Coronary artery (tissue), 2 donors: Measurements from ENCODE around the gene NOX3.

Source experiments
- DNase-seq: peaks from one replicate; pipeline ENCODE4 v3.0.0-alpha.2; 2017; ENCODE audit warnings: low spot score
- H3K27ac ChIP-seq, 2 donors: fragments of 200-600 bp; sonication (generic); one replicate each; pipeline ENCODE4 v1.5.1; 2016 to 2019
- H3K4me3 ChIP-seq: fragments of 200-600 bp; sonication (generic); 2 replicates; pipeline ENCODE4 v1.5.1; 2016; ENCODE audit warnings: mild to moderate bottlenecking, moderate library complexity
- TF ChIP-seq, protein P1 (sequence below): fragments of 200-600 bp; sonication (generic); IDR thresholded peaks from one replicate; pipeline ENCODE4 v1.5.1; 2019; ENCODE audit warnings: antibody characterized with exemption

Gene NOX3

DNA sequence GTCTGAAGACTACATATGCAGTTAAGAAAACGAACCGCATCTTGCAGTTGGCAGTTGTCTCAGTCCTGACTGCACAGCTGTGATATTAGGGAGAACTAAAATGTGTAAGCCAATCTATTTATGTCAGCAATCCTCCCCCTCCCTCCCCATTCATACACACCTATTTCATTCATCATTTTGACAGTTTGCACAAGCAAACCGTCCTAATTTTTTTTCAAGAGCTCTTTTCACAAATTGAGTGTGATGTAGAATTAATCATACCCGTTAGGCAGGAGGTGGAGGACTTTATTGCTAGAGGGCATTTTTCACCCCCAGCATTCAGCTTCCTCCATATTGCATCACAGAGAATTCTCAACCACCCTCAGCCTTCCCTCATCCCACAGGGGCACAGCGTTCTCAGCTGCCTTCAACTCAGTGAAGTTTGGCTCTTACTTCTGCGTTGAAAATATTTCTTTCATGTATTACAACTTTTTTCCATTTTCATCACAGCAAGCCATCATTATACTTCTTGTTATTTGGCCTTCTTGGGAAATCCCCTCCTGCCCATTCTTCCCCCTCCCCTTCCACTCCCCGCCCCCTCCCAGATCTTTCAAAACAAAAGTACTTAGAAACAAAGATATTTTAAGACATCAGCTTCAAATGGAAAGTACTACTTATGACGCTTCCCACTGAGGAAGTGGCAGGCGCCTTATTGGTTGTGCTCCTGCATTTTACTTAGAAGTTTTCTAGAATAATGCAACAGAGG, 37.5 kb downstream of the NOX3 start:
- Histone ChIP-seq H3K27ac (peak overlapping the region; percentile 42 to 60), H3K4me3 (peak overlapping the region; percentile 37)
- no peak for DNase-seq
- TF ChIP-seq, protein P1, sequence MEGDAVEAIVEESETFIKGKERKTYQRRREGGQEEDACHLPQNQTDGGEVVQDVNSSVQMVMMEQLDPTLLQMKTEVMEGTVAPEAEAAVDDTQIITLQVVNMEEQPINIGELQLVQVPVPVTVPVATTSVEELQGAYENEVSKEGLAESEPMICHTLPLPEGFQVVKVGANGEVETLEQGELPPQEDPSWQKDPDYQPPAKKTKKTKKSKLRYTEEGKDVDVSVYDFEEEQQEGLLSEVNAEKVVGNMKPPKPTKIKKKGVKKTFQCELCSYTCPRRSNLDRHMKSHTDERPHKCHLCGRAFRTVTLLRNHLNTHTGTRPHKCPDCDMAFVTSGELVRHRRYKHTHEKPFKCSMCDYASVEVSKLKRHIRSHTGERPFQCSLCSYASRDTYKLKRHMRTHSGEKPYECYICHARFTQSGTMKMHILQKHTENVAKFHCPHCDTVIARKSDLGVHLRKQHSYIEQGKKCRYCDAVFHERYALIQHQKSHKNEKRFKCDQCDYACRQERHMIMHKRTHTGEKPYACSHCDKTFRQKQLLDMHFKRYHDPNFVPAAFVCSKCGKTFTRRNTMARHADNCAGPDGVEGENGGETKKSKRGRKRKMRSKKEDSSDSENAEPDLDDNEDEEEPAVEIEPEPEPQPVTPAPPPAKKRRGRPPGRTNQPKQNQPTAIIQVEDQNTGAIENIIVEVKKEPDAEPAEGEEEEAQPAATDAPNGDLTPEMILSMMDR: no peak

- Histone ChIP-seq H3K4me3 (no peak overlapping the region), H3K27ac (no peak overlapping the region)
- DNase-seq: no peak
- TF ChIP-seq, protein P1: no peak
Observed at GRCh38 chr6:155417454-155417853, 38.2 kb downstream of the NOX3 start.

DNA sequence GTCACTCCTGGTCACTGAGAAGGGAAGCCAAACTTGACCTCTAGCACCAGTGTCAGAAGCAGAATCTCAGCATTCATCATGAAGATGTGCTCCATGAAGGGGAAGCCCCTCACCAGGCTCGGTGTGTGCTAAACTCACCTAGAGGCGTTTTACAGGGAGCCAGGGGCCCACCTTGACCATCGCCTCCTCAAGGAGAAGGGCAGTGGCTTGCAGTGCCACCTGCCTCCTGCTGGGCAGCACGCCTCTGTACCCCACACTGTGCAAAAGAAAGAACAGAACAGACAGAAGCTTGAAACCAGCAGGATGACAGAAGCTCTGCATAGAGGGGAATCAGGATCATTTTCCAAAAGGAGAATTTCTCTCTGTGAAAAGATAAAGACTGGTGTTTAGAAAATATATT, 39.7 kb downstream of the NOX3 start:
- H3K4me3 ChIP-seq: no peak overlapping the region
- DNase-seq: no peak
- TF ChIP-seq, protein P1: no peak
- H3K27ac ChIP-seq: no peak overlapping the region

DNA sequence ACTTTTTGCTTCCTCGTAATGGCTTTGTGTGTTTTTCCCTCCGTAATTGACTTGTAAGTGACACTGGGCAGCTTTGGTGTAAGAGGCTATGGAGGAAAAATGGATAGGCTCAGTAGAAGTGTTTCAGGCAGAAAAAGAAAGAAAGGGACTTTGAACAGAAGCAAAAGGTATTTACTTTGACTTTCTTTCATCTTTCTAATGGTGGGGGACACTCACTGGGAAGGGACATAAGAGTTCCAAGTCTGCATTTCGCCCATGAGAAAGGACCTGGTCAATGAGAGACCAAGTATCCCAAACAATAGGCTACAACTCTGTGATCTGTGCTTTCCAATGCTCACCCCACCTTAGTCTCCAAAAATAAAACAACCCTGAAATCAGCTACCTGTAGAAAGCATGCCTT, 41.6 kb downstream of the NOX3 start:
- Histone ChIP-seq H3K27ac (no peak overlapping the region), H3K4me3 (no peak overlapping the region)
- DNase-seq: no peak
- TF ChIP-seq, protein P1: no peak

DNA sequence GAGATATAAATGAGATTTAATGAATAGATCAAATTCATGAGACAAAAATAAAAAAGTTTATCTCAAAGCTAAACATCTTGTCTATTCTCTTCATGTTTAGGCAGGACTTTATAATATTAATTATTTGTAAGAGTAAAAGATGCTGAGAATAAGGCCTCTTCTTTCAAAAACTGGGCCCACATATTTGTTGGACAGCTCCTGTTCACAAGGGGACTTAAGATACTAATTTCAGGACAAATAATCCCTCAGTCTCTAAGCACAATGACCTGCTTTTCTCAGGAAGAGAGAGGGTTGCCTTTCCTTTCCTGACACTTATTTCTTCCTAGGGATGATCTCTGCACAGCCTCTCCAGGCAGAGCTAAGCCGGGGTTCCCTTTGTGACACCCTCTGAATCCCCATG, 43.3 kb downstream of the NOX3 start:
- TF ChIP-seq, protein P1: no peak
- DNase-seq: no peak
- H3K4me3 ChIP-seq: no peak overlapping the region
- H3K27ac ChIP-seq: no peak overlapping the region

- no peak for DNase-seq
- Histone ChIP-seq H3K27ac (no peak overlapping the region), H3K4me3 (no peak overlapping the region)
- TF ChIP-seq, protein P1: no peak
Observed at GRCh38 chr6:155411154-155412052, 44.2 kb downstream of the NOX3 start.

DNA sequence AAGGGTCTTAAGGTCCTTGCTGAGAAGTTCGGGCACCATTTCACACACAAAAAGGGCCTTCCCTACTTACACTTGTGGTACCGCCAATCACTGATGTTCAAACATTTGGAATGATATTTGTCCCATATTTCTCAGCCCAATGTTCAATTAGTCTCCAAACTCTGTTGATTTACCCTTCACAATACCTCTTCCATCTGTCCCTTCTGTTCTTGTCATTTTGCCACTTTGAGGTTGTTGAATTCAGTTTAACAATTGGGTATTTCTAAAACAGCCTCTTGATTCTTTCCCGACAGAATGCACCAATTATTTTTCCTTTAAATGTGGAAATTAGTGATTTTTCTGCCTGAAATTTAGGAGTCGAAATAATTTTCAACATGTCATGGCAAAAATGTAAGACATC, 46.2 kb downstream of the NOX3 start:
- no peak overlapping the region for H3K4me3 ChIP-seq
- TF ChIP-seq, protein P1: no peak
- DNase-seq: no peak
- H3K27ac ChIP-seq: no peak overlapping the region
